ENCODE results near the gene TBL1Y. TPM values are rescaled to one million over a fixed set of nuclear protein-coding genes. Genes with fewer than 3 reads are reported as not detected.

TBL1Y gene
- total and polyA plus RNA-seq, 2 of the 4 experiments (the other 2 are of a cell fraction), result not detected

- TF ChIP-seq, protein P1, sequence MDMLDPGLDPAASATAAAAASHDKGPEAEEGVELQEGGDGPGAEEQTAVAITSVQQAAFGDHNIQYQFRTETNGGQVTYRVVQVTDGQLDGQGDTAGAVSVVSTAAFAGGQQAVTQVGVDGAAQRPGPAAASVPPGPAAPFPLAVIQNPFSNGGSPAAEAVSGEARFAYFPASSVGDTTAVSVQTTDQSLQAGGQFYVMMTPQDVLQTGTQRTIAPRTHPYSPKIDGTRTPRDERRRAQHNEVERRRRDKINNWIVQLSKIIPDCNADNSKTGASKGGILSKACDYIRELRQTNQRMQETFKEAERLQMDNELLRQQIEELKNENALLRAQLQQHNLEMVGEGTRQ (IDR thresholded peaks at IDR 0.05; ENCODE audit: low read depth, low read length), result no peak
- TF ChIP-seq CHD1 (IDR thresholded peaks at IDR 0.05; ENCODE audit: low read depth, low read length), result no peak
- no peak for TF ChIP-seq RFX5 (IDR thresholded peaks at IDR 0.05; ENCODE audit: low read depth, low read length)
- no peak for TF ChIP-seq NFE2L2 (IDR thresholded peaks at IDR 0.05; ENCODE audit: low read depth, low read length)
- Histone ChIP-seq H3K9ac (ENCODE audit: low read depth, low read length) (no peak overlapping the region), H3K27me3 (ENCODE audit: control insufficient read depth, insufficient read depth, low read length) (no peaks in the 10 kb centered on the region), H4K8ac (ENCODE audit: low read depth in 2 of 2, low read length in 2 of 2) (no peak overlapping the region), H3K4ac (ENCODE audit: low read depth, low read length) (no peak overlapping the region), H3K9me1 (ENCODE audit: insufficient read depth, low read length) (no peaks in the 10 kb centered on the region), H3K4me1 (ENCODE audit: control insufficient read depth, insufficient read depth, low read length) (no peaks in the 10 kb centered on the region), H2BK5ac (ENCODE audit: low read depth, low read length, poor library complexity, severe bottlenecking) (no peak overlapping the region), H3K36me3 (ENCODE audit: control insufficient read depth, insufficient read depth, low read length) (no peaks in the 10 kb centered on the region), H2AK9ac (replicated peaks; ENCODE audit: low read depth, low read length, poor library complexity) (no peak overlapping the region), H2BK120ac (ENCODE audit: low read depth, low read length) (no peak overlapping the region), H2AK5ac (ENCODE audit: low read depth, low read length) (no peak overlapping the region), H4K91ac (ENCODE audit: insufficient read depth, low read depth, low read length) (no peak overlapping the region), H3K4me2 (ENCODE audit: low read depth, low read length) (no peak overlapping the region), H3K56ac (ENCODE audit: extremely low read depth, insufficient read depth, low read length) (no peak overlapping the region), H3K9me3 (ENCODE audit: control insufficient read depth, insufficient read depth, low read length) (no peaks in the 10 kb centered on the region), H3K27ac (ENCODE audit: insufficient read depth, low read length) (no peak overlapping the region), H2AFZ (replicated peaks; ENCODE audit: low read length, poor library complexity) (no peak overlapping the region), H3K79me1 (ENCODE audit: low read depth in 1 of 2, low read length in 2 of 2) (no peaks in the 10 kb centered on the region), H3K14ac (replicated peaks; ENCODE audit: low read depth, low read length) (no peak overlapping the region), H3K18ac (ENCODE audit: low read depth, low read length) (no peak overlapping the region), H3K23ac (ENCODE audit: low read depth, low read length) (no peak overlapping the region), H3K4me3 (ENCODE audit: insufficient read depth, low read depth, low read length) (no peak overlapping the region), H2BK20ac (ENCODE audit: low read depth, low read length) (no peak overlapping the region), H4K20me1 (ENCODE audit: insufficient read depth, low read length) (no peaks in the 10 kb centered on the region), H2BK15ac (ENCODE audit: low read depth, low read length) (no peak overlapping the region), H4K5ac (ENCODE audit: low read depth, low read length) (no peak overlapping the region)
- no CpG with 5 or more reads among the region's 1 CpG for WGBS, 2 experiments (ENCODE audit: extremely low coverage in 2 of 2, insufficient read length in 1 of 2)
- ChIA-PET POLR2A (ENCODE audit: unreplicated experiment) (no interaction called here), CTCF (no interaction called here)
- in situ Hi-C loops (cut with MboI; ENCODE audit: low sequenced_read_pairs) (no loop called here), dilution Hi-C loops (cut with HindIII; ENCODE audit: low sequenced_read_pairs, unreplicated experiment) (no loop called here), intact Hi-C loops (cut with micrococcal nuclease) (no loop called here)
- ATAC-seq (ENCODE audit: low read depth) (no peak), DNase-seq (no peak)
- BruUV-seq (replicated peaks), result no TSS peak
These were observed 182.3 kb downstream of the TBL1Y start for GRCh38 chrY:7092836-7093235.

Data from IMR-90 (cell line).